OCI-LY7 (cell line): Measurements from ENCODE around the gene CCHCR1.

Experiments
- CTCF ChIP-seq: fragments of 200-600 bp; sonication (generic); conservative IDR thresholded peaks from 2 replicates; pipeline ENCODE4 v1.5.1; 2014; ENCODE audit warnings: mild to moderate bottlenecking, antibody characterized with exemption, low read length, moderate library complexity, mixed read lengths
- EZH2phosphoT487 ChIP-seq: fragments of 200-600 bp; sonication (generic); IDR thresholded peaks from 2 replicates; pipeline ENCODE4 v1.6.1; 2018; ENCODE audit warnings: low read depth, borderline replicate concordance, mild to moderate bottlenecking, mixed run types, antibody characterized with exemption, low read length, moderate library complexity, mixed read lengths

GRCh38 chr6:31145386-31145785 lies 12.2 kb downstream of the CCHCR1 start:
- TF ChIP-seq CTCF: no peak
- TF ChIP-seq EZH2phosphoT487: no peak
